Tibial nerve (tissue), 3 donors: ENCODE data around the gene DLG5.

Experiments
- CTCF ChIP-seq, 5 experiments: fragments of 200-600 bp in 3 of 5; fragments of 450-650 bp in 2 of 5; sonication (generic) in 3 of 5; IDR thresholded peaks; one replicate each; pipeline ENCODE4 v1.5.1; 2016 to 2019; ENCODE audit warnings: antibody characterized with exemption in 5 of 5, mild to moderate bottlenecking in 3 of 5, moderate library complexity in 2 of 5
- POLR2A ChIP-seq, 2 donors: fragments of 450-650 bp; IDR thresholded peaks; one replicate each; pipeline ENCODE4 v1.6.1; 2017; ENCODE audit warnings: antibody characterized with exemption in 2 of 2, mild to moderate bottlenecking in 2 of 2, moderate library complexity in 2 of 2

GRCh38 chr10:77881636-77882035 is 44.9 kb downstream of the DLG5 start:
- TF ChIP-seq CTCF (IDR thresholded peaks at IDR 0.05), result no peak
- TF ChIP-seq POLR2A (IDR thresholded peaks at IDR 0.05), result no peak
